NB4 (cell line): ENCODE data around the gene RBL2.

Source experiments
- DNase-seq: peaks from one replicate; pipeline ENCODE4 v3.0.0; 2010; ENCODE audit warnings: low read depth
- H3K4me3 ChIP-seq: one replicate; pipeline ENCODE4 v1.5.1; 2011; ENCODE audit warnings: mild to moderate bottlenecking, low read depth, low read length, moderate library complexity
- CTCF ChIP-seq: IDR thresholded peaks from one replicate; pipeline ENCODE4 v1.5.1; 2012; ENCODE audit warnings: low read depth, low read length
- MAX ChIP-seq: IDR thresholded peaks from 2 replicates; pipeline ENCODE4 v1.6.1; 2011; ENCODE audit warnings: low read depth, low read length
- MYC ChIP-seq: IDR thresholded peaks from 2 replicates; pipeline ENCODE4 v1.6.1; 2011; ENCODE audit warnings: low read depth, low read length
- POLR2A ChIP-seq: IDR thresholded peaks from 2 replicates; pipeline ENCODE4 v1.6.1; 2011; ENCODE audit warnings: mild to moderate bottlenecking; ENCODE audit not compliant: insufficient read length; ENCODE audit errors: extremely low read depth

The RBL2 gene

DNA sequence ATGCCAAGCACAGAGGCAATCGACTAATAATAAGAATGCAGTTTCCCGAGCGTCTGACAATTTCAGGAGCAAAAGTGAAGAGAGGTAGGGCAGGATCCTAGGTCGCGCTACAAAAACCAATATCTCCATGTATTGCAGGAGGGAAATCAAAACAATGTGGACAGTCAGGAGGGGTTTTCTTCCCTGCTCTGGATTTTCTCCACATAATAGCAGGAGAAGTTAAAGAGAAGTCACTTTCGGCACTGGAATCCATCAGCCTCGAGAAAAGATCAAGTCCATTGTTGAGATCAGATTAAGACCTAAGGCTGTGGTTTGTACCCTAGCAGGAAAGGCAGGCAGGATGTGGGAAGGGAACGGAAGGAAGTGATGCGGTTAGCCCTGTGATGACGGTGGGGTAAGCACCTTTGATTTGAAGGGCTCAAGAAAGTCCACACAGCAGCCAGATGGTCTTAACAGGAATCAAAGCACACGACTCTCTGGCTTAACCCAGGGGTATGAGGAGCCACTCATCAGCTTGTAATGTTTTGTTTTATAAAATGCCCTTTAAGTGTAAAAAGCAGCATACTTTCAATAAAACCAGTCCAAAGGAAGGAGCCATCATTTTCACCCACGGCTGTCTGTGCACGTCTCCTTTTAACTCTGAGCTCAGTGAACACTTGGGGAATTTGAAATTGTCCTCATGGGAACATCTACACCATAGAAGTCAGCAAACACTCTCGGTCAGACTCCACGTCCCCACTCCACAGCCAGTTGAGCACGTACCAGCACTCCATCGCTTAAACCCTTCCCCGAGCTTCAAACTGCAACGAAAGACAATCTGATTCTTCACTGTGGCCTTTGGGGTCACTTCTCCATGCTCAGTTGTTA lies 84.5 kb downstream of the RBL2 start:
- TF ChIP-seq CTCF (no peak), MYC (peak; percentile 27; the same call in 1 of the 2 replicates)
- peak; percentile 88 for DNase-seq
- H3K4me3 ChIP-seq: peak overlapping the region; percentile 26

DNA sequence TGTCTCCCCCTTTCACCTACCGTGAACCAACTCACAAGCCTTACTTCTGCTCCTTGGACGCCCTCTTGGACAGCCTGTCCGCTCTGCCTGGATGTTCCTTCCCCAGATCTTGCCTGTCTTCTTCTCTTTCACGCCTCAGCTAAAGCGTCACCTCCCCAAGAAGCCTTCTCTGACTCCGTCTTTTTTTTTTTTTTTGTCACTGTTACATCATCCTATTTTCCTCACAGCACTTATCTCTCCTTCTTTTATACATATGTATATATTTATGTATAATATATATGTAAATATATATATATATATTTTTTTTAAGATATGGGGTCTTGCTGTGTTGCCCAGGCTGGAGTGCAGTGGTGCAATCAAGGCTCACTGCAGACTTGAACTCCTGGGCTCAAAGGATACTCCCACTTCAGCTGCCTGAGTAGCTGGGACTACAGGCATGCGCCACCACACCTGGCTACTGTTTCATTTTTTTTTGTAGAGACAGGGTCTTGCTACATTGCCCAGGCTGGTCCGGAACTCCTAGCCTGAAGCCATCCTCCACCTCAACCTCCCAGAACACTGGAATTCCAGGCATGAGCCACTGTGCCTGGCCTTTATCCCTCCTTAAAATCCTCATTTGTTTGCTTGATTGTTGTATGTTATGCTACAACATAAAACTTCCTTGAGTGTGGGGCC lies 85.3 kb downstream of the RBL2 start:
- TF ChIP-seq MAX: no peak
- no peak for TF ChIP-seq CTCF
- no peak for TF ChIP-seq MYC
- no peak for TF ChIP-seq POLR2A
- H3K4me3 ChIP-seq: no peak overlapping the region
- DNase-seq: no peak

DNA sequence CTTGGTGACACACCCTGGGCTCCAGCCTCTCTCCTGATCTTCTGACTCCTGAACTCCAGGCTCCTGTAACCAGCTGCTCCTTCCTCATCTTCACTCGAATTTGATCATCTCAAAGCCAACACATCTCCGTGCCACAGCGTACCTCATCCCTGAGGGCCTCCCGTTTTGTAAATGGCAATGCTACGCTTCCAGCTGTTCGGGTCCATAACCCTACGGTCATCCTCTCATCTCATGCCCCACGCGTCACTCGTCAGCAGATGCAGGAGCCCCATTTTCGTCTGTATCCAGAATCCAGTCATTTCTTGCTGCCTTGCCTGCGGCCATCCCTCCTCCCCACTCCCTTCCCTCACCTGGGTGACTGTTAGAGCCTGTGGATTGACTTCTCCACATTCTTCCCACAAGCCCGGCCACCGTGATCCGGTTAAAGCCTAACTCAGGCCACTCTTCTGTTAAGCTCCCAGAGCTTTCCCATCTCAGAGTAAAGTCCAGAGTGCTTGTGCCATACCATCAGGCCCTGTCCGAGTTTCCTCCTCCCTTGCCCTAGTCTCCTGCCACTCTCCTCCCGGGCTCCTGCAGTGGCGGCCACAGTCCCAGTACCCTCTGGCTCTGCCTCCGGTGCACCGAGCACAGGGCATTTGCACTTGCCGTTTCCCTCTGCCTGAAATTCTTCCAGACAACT lies 89.0 kb downstream of the RBL2 start:
- no peak overlapping the region for H3K4me3 ChIP-seq
- no peak for DNase-seq

DNA sequence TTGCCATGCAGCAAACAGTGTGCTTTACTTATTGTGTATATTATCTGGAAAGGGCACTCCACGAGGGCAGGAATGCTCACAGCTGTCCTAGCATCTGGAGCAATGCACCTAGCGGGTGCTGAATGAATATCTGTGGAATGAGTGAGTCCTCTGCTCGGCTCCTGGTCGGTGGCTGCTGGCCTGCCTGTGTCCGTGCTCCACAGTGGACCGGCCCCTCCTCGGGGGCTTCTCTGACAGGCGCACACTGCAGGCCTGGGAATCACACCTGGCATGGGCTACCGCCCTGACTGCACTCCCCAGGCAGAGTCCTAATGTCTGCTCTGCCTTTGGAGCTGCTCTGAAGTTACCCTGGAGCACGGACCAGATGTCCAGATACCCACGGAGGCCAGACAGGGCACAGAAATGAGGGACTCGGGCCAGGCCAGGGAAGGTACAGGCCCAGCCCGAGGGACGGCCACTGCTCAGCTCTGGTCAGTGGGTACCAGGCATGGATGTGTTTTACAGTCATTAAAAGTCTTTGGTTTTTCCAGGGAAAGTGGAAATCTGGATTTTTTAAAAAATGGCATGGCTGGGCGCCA lies 89.8 kb downstream of the RBL2 start:
- no peak for DNase-seq
- no peak overlapping the region for H3K4me3 ChIP-seq
- TF ChIP-seq CTCF (no peak), MYC (no peak), MAX (no peak), POLR2A (no peak)

More for the DNA sequence above, 89.0 kb downstream of the RBL2 start:
- TF ChIP-seq MAX: no peak
- no peak for TF ChIP-seq MYC
- no peak for TF ChIP-seq CTCF
- no peak for TF ChIP-seq POLR2A

DNA sequence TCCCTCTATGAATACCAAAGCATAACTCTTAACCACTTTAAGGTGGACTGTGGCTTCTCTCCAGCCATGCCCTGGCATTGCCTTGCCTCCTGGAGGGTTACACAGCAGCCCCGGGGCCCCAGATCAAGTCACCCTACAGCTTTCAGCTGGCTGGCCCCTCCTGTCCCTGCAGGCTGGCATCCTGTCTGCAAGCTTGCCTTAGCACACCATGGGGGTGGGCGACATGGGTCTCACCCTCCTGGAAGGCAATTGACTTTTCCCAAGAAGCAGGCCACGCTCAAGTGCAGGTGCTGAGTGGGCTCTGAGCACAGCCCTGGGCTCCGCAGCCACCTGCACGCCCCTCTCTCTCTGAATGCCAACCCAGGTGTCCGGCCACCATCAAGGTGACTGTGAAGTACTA lies 94.5 kb downstream of the RBL2 start:
- TF ChIP-seq CTCF: no peak
- TF ChIP-seq MAX: no peak
- TF ChIP-seq POLR2A: no peak
- no peak for TF ChIP-seq MYC
- no peak overlapping the region for H3K4me3 ChIP-seq
- DNase-seq: no peak
